ENCODE measurements around the gene CAMTA2. TPM values are rescaled to one million over a fixed set of nuclear protein-coding genes. Genes with fewer than 3 reads are reported as not detected.
A peak's percentile ranks its signal among the peaks of the same experiment; 100 is the strongest.

Gene CAMTA2
- 21.4 and 32.3 TPM in 2 replicates for total RNA-seq (2022)
- Bru-seq, nascent RNA = percentile 49 among the genes with signal in this experiment
- percentile 74 among the genes with signal in this experiment for BruChase-seq, experiment 1, labeled RNA remaining after a 6-hour chase
- BruChase-seq, experiment 2, labeled RNA remaining after a 2-hour chase = percentile 65 among the genes with signal in this experiment
- long read RNA-seq, partial matches to known transcripts = 7 of 17 reads
- long read RNA-seq, other reads (novel, unspliced or antisense) = 10 of 17 reads

GRCh38 chr17:4986951-4987766 is at the start of gene CAMTA2:
TSS of gene CAMTA2 (minus strand) at chr17:4987675. CDS start at chr17:4986222, 1,453 bp downstream.
- no TSS peak for BruUV-seq (replicated peaks)
- intact Hi-C loops (cut with micrococcal nuclease; ENCODE audit: unreplicated experiment) = loop anchor here (10.0 kb wide), 1 partner anchor 72 kb away; no protein-coding TSS in a partner anchor
- CTCF ChIA-PET = interaction anchor here (1.4 to 2.4 kb wide), 3 partner anchors 16 to 78 kb away, joined by 3 to 8 read pairs (median 8); partner anchors contain the start of gene SPAG7
- Mint-ChIP-seq H3K9me3 (ENCODE audit: low read depth, unreplicated experiment) (no peaks in the 10 kb centered on the region), H3K27me3 (ENCODE audit: unreplicated experiment) (no peaks in the 10 kb centered on the region), H3K4me1 (ENCODE audit: low read depth, unreplicated experiment) (peaks cover 32% of the 10 kb centered on the region), H3K36me3 (ENCODE audit: insufficient read depth, unreplicated experiment) (peaks cover 32% of the 10 kb centered on the region), H3K4me3 (ENCODE audit: low read depth, unreplicated experiment) (peak within 1 kb of the TSS; percentile 92), H3K27ac (ENCODE audit: unreplicated experiment) (peak within 1 kb of the TSS; percentile 50)
- DNase-seq = peak; percentile 82
- peak; percentile 64 for TF ChIP-seq CTCF (IDR thresholded peaks at IDR 0.05; ENCODE audit: unreplicated experiment)

- peak; percentile 8 for DNase-seq
- H3K4me1 Mint-ChIP-seq (ENCODE audit: low read depth, unreplicated experiment) = no peaks in the 10 kb centered on the region
- H3K27me3 Mint-ChIP-seq (ENCODE audit: unreplicated experiment) = no peaks in the 10 kb centered on the region
- peaks cover 6% of the 10 kb centered on the region for H3K36me3 Mint-ChIP-seq (ENCODE audit: insufficient read depth, unreplicated experiment)
- BruUV-seq (replicated peaks) = no TSS peak
- no peak within 1 kb of the TSS for H3K27ac Mint-ChIP-seq (ENCODE audit: unreplicated experiment)
- intact Hi-C loops (cut with micrococcal nuclease; ENCODE audit: unreplicated experiment) = no loop called here
- CTCF ChIA-PET = interaction anchor here (0.6 to 0.9 kb wide), 4 partner anchors 9 to 225 kb away, joined by 3 to 11 read pairs (median 4); no protein-coding TSS in a partner anchor
- H3K9me3 Mint-ChIP-seq (ENCODE audit: low read depth, unreplicated experiment) = no peaks in the 10 kb centered on the region
- no peak for TF ChIP-seq CTCF (IDR thresholded peaks at IDR 0.05; ENCODE audit: unreplicated experiment)
- no peak within 1 kb of the TSS for H3K4me3 Mint-ChIP-seq (ENCODE audit: low read depth, unreplicated experiment)
Measured at GRCh38 chr17:5035315-5035714, 47.8 kb upstream of the CAMTA2 start, which contains the start of gene SLC52A1. TSS of gene SLC52A1 (minus strand) at chr17:5035426. CDS start at chr17:5034606, 820 bp downstream.

- CTCF ChIA-PET = interaction anchor here (0.6 kb wide), 1 partner anchor 226 kb away, joined by 3 read pairs; no protein-coding TSS in a partner anchor
- Mint-ChIP-seq H3K36me3 (ENCODE audit: insufficient read depth, unreplicated experiment) (peaks cover 6% of the 10 kb centered on the region), H3K4me3 (ENCODE audit: low read depth, unreplicated experiment) (no peak overlapping the region), H3K4me1 (ENCODE audit: low read depth, unreplicated experiment) (no peaks in the 10 kb centered on the region), H3K27me3 (ENCODE audit: unreplicated experiment) (no peaks in the 10 kb centered on the region), H3K9me3 (ENCODE audit: low read depth, unreplicated experiment) (no peaks in the 10 kb centered on the region), H3K27ac (ENCODE audit: unreplicated experiment) (no peak overlapping the region)
- no peak for DNase-seq
- intact Hi-C loops (cut with micrococcal nuclease; ENCODE audit: unreplicated experiment) = no loop called here
- BruUV-seq (replicated peaks) = no TSS peak
- no peak for TF ChIP-seq CTCF (IDR thresholded peaks at IDR 0.05; ENCODE audit: unreplicated experiment)
Measured at GRCh38 chr17:5034651-5035050, 47.2 kb upstream of the CAMTA2 start.

GRCh38 chr17:5034063-5034462 is 46.6 kb upstream of the CAMTA2 start:
- no TSS peak for BruUV-seq (replicated peaks)
- no peak for TF ChIP-seq CTCF (IDR thresholded peaks at IDR 0.05; ENCODE audit: unreplicated experiment)
- Mint-ChIP-seq H3K27me3 (ENCODE audit: unreplicated experiment) (no peaks in the 10 kb centered on the region), H3K9me3 (ENCODE audit: low read depth, unreplicated experiment) (no peaks in the 10 kb centered on the region), H3K4me1 (ENCODE audit: low read depth, unreplicated experiment) (no peaks in the 10 kb centered on the region), H3K27ac (ENCODE audit: unreplicated experiment) (no peak overlapping the region), H3K4me3 (ENCODE audit: low read depth, unreplicated experiment) (no peak overlapping the region), H3K36me3 (ENCODE audit: insufficient read depth, unreplicated experiment) (peaks cover 6% of the 10 kb centered on the region)
- CTCF ChIA-PET = no interaction called here
- intact Hi-C loops (cut with micrococcal nuclease; ENCODE audit: unreplicated experiment) = no loop called here
- no peak for DNase-seq
